CD4-positive, alpha-beta T cell treated with Interleukin-10 for 1 hour (primary cell): ENCODE measurements around the gene POR.

Experiments used
- DNase-seq: peaks from one replicate; pipeline ENCODE4 v3.0.0-alpha.2; 2020

POR gene

GRCh38 chr7:75955331-75955955 is 40.5 kb downstream of the POR start:
- no peak for DNase-seq

GRCh38 chr7:75957021-75957736 is 42.2 kb downstream of the POR start:
- no peak for DNase-seq

GRCh38 chr7:75958802-75959543 is 44.0 kb downstream of the POR start:
- DNase-seq = no peak

- no peak for DNase-seq
Measured at GRCh38 chr7:75960372-75960771, 45.4 kb downstream of the POR start.

GRCh38 chr7:75961218-75961617 is 46.3 kb downstream of the POR start:
- DNase-seq = no peak

GRCh38 chr7:75962607-75963380 is 47.8 kb downstream of the POR start:
- DNase-seq = no peak

GRCh38 chr7:75963381-75963995 is 48.5 kb downstream of the POR start:
- DNase-seq = no peak

- DNase-seq = no peak
Measured at GRCh38 chr7:75965617-75966016, 50.7 kb downstream of the POR start.

GRCh38 chr7:75966190-75966961 is 51.4 kb downstream of the POR start:
- no peak for DNase-seq

- no peak for DNase-seq
Measured at GRCh38 chr7:75967055-75967454, 52.1 kb downstream of the POR start.

GRCh38 chr7:75967487-75967997 is 52.6 kb downstream of the POR start:
- no peak for DNase-seq

GRCh38 chr7:75968012-75968411 is 53.1 kb downstream of the POR start:
- DNase-seq = no peak

- no peak for DNase-seq
Measured at GRCh38 chr7:75968561-75969001, 53.6 kb downstream of the POR start.

- DNase-seq = no peak
Measured at GRCh38 chr7:75969182-75969581, 54.2 kb downstream of the POR start.

GRCh38 chr7:75969704-75970498 is 54.9 kb downstream of the POR start:
- DNase-seq = no peak

- no peak for DNase-seq
Measured at GRCh38 chr7:75971309-75971960, 56.5 kb downstream of the POR start.

GRCh38 chr7:75971961-75972763 is 57.2 kb downstream of the POR start:
- DNase-seq = no peak

GRCh38 chr7:75977743-75978142 is 62.8 kb downstream of the POR start:
- DNase-seq = no peak

GRCh38 chr7:75979759-75980429 is 64.9 kb downstream of the POR start:
- no peak for DNase-seq
